GM12875 (cell line): Measurements from ENCODE around the gene HOXB1.

Experiments used
- H3K4me3 ChIP-seq: one replicate; pipeline ENCODE4 v1.5.1; 2011; ENCODE audit warnings: low read depth, low read length, control low read depth
- CTCF ChIP-seq: IDR thresholded peaks from 2 replicates; pipeline ENCODE4 v1.5.1; 2011; ENCODE audit warnings: low read depth, mild to moderate bottlenecking, control low read depth, inconsistent platforms, low read length, moderate library complexity, borderline replicate concordance; ENCODE audit not compliant: insufficient read depth

The HOXB1 gene

GRCh38 chr17:48548523-48549280 lies 17.9 kb upstream of the HOXB1 start:
- TF ChIP-seq CTCF = no peak
- no peak overlapping the region for H3K4me3 ChIP-seq

GRCh38 chr17:48547808-48548522 lies 17.2 kb upstream of the HOXB1 start:
- no peak overlapping the region for H3K4me3 ChIP-seq
- TF ChIP-seq CTCF = no peak

GRCh38 chr17:48546924-48547807 lies 16.4 kb upstream of the HOXB1 start:
- H3K4me3 ChIP-seq = no peak overlapping the region

GRCh38 chr17:48546137-48546923 lies 15.5 kb upstream of the HOXB1 start:
- no peak overlapping the region for H3K4me3 ChIP-seq
- no peak for TF ChIP-seq CTCF

More at GRCh38 chr17:48546924-48547807, 16.4 kb upstream of the HOXB1 start:
- TF ChIP-seq CTCF = no peak

GRCh38 chr17:48545539-48545938 lies 14.7 kb upstream of the HOXB1 start:
- no peak overlapping the region for H3K4me3 ChIP-seq

More at GRCh38 chr17:48545539-48545938, 14.7 kb upstream of the HOXB1 start:
- TF ChIP-seq CTCF = no peak
